T47D (cell line): ENCODE results near the gene ANKRD44.

Source experiments
- DNase-seq, 2 experiments: peaks; one replicate each; pipeline versions ENCODE4 v3.0.0 to v3.0.0-alpha.2; 2011 to 2012; ENCODE audit warnings: low read depth in 1 of 2, low spot score in 1 of 2
- JUND ChIP-seq: IDR thresholded peaks from 2 replicates; pipeline ENCODE4 v1.6.1; 2012; ENCODE audit warnings: low read depth
- in situ Hi-C: cut with HindIII; loops from 2 replicates; pipeline ENCODE4 v1.10.0; 2016; ENCODE audit warnings: low sequenced_read_pairs, low pct_unique_long_range_greater_than_20kb

The ANKRD44 gene

GRCh38 chr2:197339496-197340220 lies 29.1 kb upstream of the ANKRD44 start:
- DNase-seq: no peak
- TF ChIP-seq JUND: no peak
- in situ Hi-C loops: no loop called here

GRCh38 chr2:197339016-197339415 lies 28.4 kb upstream of the ANKRD44 start:
- in situ Hi-C loops: no loop called here
- no peak for DNase-seq
- TF ChIP-seq JUND: no peak

GRCh38 chr2:197332641-197333040 lies 22.1 kb upstream of the ANKRD44 start:
- in situ Hi-C loops: no loop called here
- no peak for TF ChIP-seq JUND

DNA sequence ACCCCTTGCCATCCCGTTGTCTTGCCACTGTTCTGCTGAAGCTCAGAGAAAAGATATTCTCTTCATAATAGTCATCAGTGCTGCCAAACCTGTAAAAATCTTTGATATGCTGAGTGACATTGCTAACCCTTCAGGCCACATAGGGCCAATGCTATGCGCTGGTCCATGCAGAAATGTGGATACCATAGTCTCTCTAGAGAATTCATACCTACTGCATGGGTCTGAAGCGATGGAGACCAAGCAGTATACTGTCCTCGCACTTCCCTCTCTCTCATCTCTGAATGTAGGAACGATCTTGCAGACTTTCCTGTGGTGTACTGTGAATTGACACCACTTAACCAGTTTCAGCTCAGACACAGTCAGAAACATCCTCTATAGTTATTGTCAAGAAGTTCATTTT lies 17.9 kb upstream of the ANKRD44 start:
- in situ Hi-C loops: no loop called here
- no peak for DNase-seq
- no peak for TF ChIP-seq JUND

More at GRCh38 chr2:197332641-197333040, 22.1 kb upstream of the ANKRD44 start:
- no peak for DNase-seq

- DNase-seq: no peak
- no peak for TF ChIP-seq JUND
- in situ Hi-C loops: no loop called here
Observed at GRCh38 chr2:197327472-197328098, 17.0 kb upstream of the ANKRD44 start.

GRCh38 chr2:197327073-197327471 lies 16.5 kb upstream of the ANKRD44 start:
- no peak for TF ChIP-seq JUND
- in situ Hi-C loops: no loop called here
- no peak for DNase-seq

DNA sequence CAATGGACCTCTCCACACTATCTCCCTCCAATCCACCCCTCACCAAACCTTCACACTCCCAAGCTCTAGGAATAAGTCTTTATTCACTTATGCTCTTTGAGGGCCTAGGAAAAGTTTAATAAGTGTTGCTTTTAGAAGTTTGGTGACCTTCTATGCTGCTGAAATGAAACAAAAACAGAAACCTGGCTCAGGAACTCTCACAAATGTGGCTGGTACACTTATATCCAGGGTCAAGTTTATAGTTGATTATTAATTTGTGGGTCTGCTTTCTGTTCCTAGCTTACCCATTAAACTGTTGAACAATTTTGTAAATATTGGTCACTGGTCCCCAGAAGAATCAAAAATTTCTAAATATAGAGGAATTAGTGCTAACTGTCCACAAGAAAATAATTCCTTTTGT lies 14.2 kb upstream of the ANKRD44 start:
- no peak for DNase-seq
- in situ Hi-C loops: no loop called here
- no peak for TF ChIP-seq JUND

GRCh38 chr2:197322724-197323720 lies 12.4 kb upstream of the ANKRD44 start:
- DNase-seq: no peak
- in situ Hi-C loops: no loop called here

DNA sequence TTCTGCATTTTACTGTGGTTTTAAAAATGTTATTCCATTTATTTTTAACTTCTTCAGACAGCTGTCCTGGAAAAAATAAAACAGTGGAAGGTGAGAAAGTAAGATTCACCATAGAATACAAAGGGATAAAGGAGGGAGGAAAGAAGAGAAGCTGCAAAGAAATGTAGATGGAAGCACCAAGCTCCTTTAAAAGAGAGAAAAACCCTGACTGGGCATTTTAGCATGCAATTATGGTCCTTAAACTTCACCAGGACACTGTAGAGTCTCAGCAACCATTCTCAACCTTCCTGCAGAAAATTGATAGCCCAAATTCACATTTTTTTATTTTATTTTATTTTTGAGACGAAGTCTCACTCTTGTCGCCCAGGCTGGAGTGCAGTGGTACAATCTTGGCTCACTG lies 11.6 kb upstream of the ANKRD44 start:
- no peak for TF ChIP-seq JUND
- in situ Hi-C loops: no loop called here
- no peak for DNase-seq

More at GRCh38 chr2:197322724-197323720, 12.4 kb upstream of the ANKRD44 start:
- no peak for TF ChIP-seq JUND

- TF ChIP-seq JUND: no peak
Observed at GRCh38 chr2:197315371-197315770, 4.8 kb upstream of the ANKRD44 start.

DNA sequence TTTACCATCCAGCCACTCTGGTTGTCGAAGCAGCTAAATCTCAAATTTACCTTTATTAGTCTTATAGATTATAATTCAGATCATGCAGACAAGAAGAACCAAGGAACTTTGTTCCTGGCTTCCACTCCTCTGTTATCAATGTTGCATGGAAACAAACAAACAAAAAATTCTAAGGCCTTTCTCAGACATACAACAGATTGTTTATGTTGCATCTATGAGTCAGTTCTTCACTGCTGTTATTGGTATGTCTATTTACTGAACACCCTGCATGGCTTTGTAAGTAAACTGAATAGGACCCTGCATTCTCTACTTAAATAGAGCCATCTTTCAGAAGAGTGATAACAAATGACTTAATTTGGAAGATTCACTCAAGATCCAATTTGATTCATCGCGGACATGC lies 1.6 kb upstream of the ANKRD44 start:
- DNase-seq: no peak
- in situ Hi-C loops: no loop called here
- no peak for TF ChIP-seq JUND

More at GRCh38 chr2:197315371-197315770, 4.8 kb upstream of the ANKRD44 start:
- in situ Hi-C loops: no loop called here
- no peak for DNase-seq

DNA sequence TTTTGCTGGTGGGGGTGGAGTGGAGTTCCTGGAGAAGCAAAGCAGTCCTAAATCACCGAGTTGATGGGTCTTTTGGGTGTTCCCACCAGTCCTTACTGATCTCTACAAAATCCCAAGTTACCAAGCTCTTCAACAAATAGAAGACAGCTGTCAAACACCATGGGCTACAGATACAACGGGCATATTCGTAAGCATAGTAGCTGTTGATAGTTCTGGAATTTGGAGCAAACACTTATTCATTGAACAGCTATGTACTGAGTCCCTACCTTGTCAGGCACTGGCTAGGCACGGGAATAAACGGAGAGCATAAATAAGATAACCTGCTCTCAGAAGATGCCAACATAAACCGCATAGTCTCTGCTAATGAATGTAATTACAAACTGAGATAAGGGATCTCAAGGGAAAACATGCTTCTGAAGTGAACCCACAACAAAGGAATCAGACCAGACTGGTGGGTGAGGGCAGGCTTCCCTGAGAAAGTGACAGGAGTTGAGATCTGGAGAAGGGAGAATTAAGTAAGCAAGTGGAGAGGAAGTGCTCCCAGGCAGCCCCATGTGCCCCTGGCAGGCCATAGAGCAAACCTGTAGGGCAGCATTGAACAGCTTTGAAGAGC lies 947 bp upstream of the ANKRD44 start:
- DNase-seq: no peak
- TF ChIP-seq JUND: no peak
- in situ Hi-C loops: no loop called here
